Stimulated activated CD4-positive, alpha-beta T cell treated with anti-CD3 and anti-CD28 coated beads, Interleukin-12 subunit alpha, Interleukin-12 subunit beta, amount 100 ng/mL, for 4 hours (primary cell): Measurements from ENCODE around the gene ARHGEF2.
A peak's percentile ranks its signal among the peaks of the same experiment; 100 is the strongest.
"Not testable (repeated sequence)": the region's sequence is repeated elsewhere in the genome, so short reads cannot be mapped to it uniquely, and the experiment has no call there.

Experiments used
- DNase-seq: peaks from one replicate; pipeline ENCODE4 v3.0.0-alpha.2; 2020

ARHGEF2 gene

DNA sequence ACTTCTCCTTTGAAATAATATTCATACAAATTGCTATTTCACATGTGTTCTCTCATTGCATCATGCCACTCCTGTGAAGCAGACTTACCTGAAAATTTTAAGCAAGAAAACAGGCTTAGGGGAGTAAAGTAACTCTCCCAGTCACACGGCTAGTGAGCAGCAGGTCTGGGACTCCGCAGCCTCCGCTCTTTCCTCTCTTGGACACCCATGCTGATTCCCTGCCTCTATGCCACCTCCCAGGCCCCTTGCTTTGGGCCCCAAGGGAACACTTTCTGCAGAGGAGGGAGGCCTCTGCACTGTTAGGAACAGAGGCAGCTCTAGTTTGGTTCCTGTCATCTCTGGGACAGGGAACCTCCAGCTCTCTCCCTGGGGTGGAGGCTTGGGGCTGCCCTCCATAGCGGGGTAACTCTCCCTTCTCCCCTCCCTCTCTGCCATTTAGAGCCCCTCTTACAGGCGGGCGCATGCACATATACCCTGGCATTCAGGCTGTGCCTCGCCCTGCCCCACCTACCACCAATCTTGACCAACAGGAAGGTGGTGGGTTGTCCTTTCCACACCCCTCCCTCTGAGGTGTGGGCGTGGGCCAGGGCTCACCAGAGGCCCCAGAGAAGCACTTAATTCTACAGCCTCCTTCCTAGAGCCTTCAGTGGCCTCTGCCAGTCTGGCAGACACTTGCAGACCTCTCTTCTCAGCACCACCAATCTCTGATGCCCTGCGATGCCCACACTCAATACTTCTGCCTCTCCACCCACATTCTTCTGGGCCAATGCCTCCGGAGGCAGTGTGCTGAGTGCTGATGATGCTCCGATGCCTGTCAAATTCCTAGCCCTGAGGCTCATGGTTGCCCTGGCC lies 37.1 kb downstream of the ARHGEF2 start, which contains the start of gene RXFP4:
Gene RXFP4 (plus strand): TSS at position 646 of the 852 bp plus-strand sequence. CDS start 72 bp downstream, at position 718.
- DNase-seq = no peak

- no peak for DNase-seq
These were observed 37.8 kb downstream of the ARHGEF2 start for GRCh38 chr1:155940482-155940992.

DNA sequence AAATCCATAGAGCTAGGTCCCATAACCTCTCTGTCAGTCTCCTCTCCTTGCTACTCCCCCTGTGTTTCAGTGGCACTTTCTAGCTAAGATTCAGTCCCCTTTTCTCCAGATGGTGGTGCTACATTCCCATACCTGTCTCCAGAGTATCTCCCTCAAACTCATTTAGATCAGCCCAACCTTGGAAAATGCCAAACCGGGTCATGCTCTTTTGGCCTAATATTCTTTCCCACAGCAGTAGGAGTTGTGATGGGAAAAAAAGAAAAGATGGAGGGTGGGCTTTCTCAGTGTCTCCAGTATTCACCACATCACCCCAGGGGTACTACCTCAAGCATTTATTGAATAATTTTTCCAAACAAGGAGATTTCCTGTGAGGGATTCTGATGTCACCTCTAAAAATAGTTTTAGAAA lies 40.1 kb downstream of the ARHGEF2 start:
- no peak for DNase-seq

DNA sequence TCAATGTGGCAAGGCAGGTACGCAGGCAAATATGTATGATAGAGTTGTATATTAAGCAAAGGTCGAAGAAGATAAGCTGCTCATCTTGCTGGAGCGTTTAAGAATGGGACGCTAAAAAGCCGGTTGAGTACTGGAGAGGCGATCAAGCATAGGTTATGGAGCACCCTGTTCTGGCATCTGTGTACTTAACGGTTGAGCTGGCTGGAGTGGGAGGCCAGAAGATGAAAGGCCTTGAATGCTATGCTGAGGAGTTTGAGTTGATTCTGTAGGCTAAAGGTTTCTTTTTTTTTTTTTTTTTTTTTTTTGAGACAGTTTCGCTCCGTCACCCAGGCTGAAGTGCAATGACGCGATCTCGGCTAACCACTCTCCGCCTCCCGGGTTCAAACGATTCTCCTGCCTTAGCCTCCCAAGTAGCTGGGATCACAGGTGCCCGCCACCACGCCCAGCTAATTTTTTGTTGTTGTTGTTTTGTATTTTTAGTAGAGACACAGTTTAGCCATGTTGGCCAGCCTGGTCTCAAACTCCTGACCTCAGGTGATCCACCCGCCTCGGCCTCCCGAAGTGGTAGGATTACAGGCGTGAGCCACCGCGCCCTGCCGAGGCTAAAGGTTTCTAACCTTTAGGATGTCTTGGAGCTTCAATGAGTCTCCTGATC lies 43.3 kb downstream of the ARHGEF2 start:
- no peak for DNase-seq

DNA sequence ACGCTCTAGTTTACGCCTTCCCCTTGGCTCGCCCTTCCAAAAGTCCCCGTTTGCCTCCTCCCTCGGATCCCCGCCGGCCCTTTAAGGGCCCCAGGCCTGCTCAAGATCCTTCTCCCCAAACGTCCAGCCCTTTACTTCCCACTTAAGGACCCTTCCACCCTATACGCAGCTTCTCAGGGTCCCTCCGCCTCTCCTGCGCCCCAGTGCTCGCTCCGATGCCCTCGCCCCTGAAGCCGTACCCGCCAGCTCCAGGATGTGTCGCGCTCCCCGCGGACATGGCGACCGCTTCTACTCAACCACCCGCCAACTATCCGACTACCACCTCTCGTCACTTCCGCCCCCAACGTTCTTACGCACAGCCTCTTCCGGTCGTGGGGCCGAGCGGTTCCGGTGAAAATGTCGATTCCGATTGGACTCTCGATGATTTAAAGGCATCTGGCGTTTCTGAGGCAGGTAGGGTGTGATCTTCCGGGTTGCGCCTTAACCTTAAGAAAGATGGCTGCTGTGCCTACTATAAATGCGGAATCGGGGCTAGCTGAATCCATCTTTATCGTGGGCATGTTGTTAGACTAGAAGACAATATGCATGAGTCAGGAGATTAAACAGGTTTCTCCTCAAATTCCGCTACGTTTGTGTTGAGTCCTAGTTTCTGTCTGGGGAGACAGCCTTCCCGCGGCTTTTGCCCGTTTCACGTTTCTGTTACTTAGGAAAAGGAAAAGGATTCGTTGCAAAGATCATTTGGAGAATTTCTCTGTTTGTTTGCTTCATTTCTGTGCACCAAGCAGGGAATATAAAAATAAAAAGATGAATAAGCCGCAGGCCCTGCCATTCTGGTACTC lies 44.0 kb downstream of the ARHGEF2 start, which contains the start of gene KHDC4:
Gene KHDC4 (minus strand): TSS at position 317 of the 839 bp plus-strand sequence. CDS start 40 bp downstream, at position 277.
- DNase-seq = peak; percentile 87

DNA sequence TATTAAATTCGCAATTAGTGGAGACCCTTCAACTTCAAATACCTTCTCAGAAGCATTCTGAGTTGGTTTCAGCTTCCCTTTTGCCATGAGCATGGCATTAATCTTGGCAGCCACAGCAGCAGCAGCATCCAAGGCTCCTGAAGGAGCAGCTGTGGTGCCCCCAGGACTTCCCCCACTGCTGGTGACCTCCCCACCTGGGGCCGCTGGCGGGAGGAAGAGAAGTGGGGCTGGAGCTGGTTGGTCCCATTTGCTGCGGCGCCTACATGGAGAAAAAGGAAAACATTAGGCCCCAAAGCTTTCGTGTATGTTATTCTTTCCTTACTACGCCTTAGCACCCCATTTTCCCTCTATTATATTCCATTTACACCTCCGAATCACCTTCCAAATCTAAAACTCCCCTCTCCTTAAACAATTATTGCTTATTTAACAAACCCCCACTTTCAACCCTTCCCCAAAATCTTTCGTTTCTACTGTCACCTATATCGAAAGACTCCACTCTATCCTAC lies 44.7 kb downstream of the ARHGEF2 start:
- DNase-seq = no peak

GRCh38 chr1:155932487-155932886 lies 45.9 kb downstream of the ARHGEF2 start:
- no peak for DNase-seq

- no peak for DNase-seq
These were observed 46.3 kb downstream of the ARHGEF2 start for GRCh38 chr1:155932081-155932480.

DNA sequence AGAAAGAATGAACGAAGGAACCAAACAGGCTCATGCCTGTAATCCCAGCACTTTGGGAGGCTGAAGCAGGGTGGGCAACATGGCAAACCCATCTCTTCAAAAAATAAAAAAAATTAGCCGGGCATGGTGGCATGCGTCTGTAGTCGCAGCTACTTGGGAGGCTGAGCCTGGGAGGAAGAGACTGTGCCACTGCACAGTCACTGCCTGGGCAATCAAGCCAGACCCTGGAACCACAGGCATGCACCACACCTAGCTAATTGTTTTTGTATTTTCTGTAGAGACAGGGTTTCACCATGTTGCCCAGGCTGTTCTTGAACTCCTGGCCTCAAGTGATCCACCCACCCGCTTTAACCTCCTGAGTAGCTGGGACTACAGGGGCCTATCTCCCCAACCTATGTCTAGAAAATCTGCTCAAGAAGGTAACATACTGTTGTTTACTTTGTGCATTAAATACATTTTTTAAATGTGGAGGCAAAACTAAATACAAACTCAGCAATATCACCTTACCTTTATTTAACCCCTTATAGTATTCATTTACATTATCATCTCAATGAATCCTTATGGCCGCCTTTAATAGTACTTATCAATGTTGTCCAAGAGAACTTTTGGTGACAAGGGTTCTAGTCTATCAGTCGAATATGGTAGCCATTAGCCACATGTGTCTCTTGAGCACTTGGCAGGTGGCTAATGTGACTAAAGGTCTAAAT lies 46.9 kb downstream of the ARHGEF2 start:
- no peak for DNase-seq

GRCh38 chr1:155930725-155931124 lies 47.6 kb downstream of the ARHGEF2 start:
- not testable (repeated sequence) for DNase-seq

GRCh38 chr1:155929057-155929456 lies 49.3 kb downstream of the ARHGEF2 start:
- no peak for DNase-seq

DNA sequence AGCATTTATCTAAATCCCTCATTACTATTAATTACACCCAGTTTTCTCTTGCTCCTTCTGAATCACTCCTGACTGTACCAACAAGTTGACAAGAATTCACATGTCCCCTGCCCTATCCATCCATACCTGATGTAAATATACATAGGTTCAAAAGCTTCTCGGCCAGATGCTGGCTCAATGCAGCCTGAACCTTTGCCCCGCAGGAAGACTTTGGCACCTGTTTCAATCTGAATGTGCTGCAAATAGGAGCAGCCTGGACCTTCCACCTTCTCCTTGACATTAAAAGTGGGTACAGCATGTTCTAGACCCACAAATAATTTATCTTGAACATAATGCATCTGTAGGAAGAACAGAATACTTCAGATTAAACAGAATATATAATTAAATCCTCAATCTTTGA lies 52.8 kb downstream of the ARHGEF2 start:
- DNase-seq = no peak

GRCh38 chr1:155920717-155921116 lies 57.6 kb downstream of the ARHGEF2 start:
- no peak for DNase-seq

- no peak for DNase-seq
These were observed 58.5 kb downstream of the ARHGEF2 start for GRCh38 chr1:155919801-155920200.

- no peak for DNase-seq
These were observed 59.7 kb downstream of the ARHGEF2 start for GRCh38 chr1:155918660-155919059.

DNA sequence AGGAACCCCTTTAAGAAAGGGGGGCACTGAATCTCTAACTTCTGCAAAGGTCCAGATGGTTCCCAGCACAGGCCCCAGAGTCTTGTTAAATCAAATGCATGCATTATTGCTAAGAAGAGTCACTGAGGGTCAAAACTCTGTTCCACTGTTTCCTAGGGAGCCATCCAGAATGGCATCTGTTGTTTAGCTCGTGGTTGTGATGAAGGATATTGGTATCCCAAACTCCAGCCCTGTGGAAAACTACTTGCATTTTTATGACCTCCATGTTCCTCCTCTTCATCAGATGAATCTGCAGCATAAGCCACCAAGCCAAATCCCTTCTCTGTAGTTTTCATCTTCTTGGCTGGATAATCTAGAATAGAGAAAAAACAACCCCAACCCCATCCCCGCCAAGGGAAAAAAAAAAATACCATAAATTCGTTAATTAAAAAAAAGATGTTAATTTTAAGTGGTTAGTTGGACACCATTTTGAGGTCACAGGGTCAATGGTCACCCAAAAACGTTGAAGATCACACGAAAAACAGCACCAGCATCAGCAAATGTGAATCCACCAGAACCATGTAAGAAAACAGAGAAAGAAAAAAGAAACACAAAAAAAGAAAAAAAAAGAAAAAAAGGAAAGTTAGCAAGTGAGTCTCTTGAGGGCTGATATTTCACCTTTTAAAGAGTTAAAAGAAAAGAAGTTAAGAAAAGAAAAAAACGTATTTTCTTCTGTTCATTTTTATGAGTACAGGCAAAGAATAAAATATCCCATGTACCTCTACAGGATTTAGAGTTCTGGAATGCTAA lies 64.2 kb downstream of the ARHGEF2 start:
- DNase-seq = no peak

DNA sequence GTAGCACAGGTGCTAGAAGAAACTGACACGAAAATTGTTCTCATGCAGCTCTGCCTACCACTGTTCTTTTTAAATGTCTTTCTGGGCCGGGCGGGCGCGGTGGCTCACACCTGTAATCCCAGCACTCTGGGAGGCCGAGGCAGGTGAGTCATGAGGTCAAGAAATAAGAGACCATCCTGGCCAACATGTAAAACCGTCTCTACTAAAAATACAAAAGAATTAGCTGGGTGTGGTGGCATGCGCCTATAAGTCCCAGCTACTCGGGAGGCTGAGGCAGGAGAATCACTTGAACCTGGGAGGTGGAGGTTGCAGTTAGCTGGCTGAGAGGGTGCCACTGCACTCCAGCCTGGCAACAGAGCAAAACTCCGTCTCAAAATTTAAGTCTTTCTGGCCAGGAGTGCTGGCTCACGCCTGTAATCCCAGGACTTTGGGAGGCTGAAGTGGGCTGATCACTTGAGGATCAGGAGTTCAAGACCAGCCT lies 66.3 kb downstream of the ARHGEF2 start:
- DNase-seq = no peak

- peak; percentile 83 for DNase-seq
These were observed 66.9 kb downstream of the ARHGEF2 start, which contains the start of gene RIT1 for GRCh38 chr1:155911156-155912055. TSS of gene RIT1 (minus strand) at chr1:155911349. CDS start at chr1:155910761, 588 bp downstream.

DNA sequence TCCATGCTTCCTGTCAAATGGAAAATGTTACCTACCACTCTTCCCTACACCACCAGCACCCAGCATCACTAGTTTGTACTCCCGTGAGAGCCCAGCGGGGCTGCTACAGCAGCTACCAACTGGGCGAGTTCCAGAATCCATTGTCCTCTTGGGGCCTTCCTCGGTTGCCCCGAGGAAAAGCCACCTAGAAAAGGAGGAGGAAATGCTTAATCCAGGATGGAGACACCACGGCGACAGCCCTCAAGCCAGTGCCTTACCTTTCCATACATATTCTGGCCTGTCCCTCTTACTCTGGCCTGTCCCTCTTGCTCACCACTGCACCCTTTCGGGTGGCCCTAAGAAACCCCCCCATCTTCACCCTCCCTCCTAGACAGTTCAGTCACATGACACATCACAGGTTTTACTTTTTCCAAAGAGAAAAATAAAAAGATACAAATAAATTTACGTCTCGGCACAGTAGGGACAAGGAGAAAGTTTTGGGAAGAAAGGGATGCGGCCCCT lies 67.7 kb downstream of the ARHGEF2 start:
- DNase-seq = no peak

DNA sequence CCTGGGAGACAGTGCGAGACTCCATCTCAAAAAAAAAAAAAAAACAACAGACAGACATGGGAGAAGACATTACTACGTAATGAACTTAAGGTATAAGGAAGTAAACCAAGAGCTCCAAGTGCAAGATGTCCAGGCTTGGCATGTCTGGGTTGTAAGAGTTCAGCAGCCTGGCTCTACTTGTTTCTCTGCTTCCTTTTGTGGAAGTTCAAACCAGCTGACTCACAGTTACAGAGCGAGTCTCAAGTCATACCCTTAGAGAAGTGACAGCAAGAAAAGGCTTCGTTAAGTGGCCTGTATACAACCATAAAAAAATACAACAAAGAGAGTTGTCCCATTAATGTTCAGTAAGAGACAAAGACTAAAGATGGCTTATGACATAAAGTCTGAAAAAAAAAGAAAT lies 68.5 kb downstream of the ARHGEF2 start:
- DNase-seq = no peak
